ENCODE measurements around the gene CCDC78. TPM values are rescaled to one million over a fixed set of nuclear protein-coding genes. Genes with fewer than 3 reads are reported as not detected.

Gene CCDC78
- total and polyA plus RNA-seq, 2 of the 13 experiments (the other 11 are each of a cell fraction or from before 2014, with no cell fraction given), result 0.53 to 1.5 TPM

DNA sequence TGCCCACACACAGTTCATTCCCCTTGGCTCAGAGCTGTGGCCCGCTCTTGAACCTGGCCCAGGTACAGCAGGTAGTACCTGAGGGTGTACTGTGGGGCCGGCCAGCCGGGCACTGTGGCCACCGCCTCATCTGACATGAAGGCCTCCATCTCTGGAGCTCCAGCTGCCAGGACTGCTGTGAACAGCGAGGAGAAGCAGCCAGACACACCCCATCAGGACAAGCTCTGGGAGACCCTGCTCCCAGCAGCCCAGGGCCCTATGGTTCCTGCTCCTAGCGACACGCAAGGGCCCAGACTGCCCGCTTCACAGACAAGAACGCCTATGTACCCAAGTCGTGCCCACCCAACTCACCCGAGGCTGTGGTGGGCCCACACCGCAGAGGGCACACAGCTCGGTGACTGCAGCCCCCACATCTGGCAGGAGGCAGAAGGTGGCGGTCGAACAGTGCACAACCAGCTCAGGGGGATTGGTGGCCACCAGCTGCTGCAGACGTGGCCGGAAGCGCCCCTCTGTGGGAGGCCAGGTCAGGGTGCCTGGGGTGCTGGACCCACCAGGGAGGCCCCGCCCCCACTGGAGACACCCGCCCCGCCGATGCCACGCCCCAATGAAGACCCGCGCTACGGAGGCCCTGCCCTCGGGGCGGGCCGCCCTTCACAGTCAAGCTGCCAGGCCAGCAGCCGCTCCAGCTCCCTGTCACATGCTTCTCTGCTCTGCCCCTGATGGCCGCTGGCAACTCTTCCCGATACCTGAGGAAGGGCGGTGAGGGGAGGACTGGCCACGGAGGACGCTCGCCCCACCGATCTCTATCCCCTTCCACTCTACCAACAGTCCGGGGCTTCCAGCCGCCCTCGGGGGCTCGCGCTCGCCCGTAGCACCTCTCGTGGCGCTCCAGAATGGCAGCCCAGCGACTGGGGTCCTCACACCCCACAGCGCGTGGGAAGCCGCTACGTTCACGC lies 47.1 kb downstream of the CCDC78 start (continued):
- TF ChIP-seq ZNF747 (CRISPR knock-in tag; IDR thresholded peaks at IDR 0.05; ENCODE audit: borderline replicate concordance), result 0 out of 2 replicates have a peak, but pooled peaks have one; percentile 63
- peak; percentile 70; the same call in 1 of the 2 replicates for TF ChIP-seq HOXA7 (CRISPR knock-in tag; IDR thresholded peaks at IDR 0.05)
- TF ChIP-seq AGO2 (optimal IDR thresholded peaks at IDR 0.05; ENCODE audit: low read depth, low read length), result peak; percentile 49
- no peak for TF ChIP-seq FOXA1 (IDR thresholded peaks at IDR 0.05)
- peak; percentile 34; the same call in 1 of the 2 replicates for TF ChIP-seq FOXA1 (CRISPR knock-in tag; IDR thresholded peaks at IDR 0.05)
- TF ChIP-seq, protein P1, sequence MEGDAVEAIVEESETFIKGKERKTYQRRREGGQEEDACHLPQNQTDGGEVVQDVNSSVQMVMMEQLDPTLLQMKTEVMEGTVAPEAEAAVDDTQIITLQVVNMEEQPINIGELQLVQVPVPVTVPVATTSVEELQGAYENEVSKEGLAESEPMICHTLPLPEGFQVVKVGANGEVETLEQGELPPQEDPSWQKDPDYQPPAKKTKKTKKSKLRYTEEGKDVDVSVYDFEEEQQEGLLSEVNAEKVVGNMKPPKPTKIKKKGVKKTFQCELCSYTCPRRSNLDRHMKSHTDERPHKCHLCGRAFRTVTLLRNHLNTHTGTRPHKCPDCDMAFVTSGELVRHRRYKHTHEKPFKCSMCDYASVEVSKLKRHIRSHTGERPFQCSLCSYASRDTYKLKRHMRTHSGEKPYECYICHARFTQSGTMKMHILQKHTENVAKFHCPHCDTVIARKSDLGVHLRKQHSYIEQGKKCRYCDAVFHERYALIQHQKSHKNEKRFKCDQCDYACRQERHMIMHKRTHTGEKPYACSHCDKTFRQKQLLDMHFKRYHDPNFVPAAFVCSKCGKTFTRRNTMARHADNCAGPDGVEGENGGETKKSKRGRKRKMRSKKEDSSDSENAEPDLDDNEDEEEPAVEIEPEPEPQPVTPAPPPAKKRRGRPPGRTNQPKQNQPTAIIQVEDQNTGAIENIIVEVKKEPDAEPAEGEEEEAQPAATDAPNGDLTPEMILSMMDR (CRISPR knock-in tag; IDR thresholded peaks at IDR 0.05), result peak; percentile 45; the same call in 1 of the 2 replicates
- peak; percentile 3 for TF ChIP-seq HNRNPLL (IDR thresholded peaks at IDR 0.05; ENCODE audit: low read depth, low read length, poor library complexity, severe bottlenecking)
- TF ChIP-seq, protein P2, sequence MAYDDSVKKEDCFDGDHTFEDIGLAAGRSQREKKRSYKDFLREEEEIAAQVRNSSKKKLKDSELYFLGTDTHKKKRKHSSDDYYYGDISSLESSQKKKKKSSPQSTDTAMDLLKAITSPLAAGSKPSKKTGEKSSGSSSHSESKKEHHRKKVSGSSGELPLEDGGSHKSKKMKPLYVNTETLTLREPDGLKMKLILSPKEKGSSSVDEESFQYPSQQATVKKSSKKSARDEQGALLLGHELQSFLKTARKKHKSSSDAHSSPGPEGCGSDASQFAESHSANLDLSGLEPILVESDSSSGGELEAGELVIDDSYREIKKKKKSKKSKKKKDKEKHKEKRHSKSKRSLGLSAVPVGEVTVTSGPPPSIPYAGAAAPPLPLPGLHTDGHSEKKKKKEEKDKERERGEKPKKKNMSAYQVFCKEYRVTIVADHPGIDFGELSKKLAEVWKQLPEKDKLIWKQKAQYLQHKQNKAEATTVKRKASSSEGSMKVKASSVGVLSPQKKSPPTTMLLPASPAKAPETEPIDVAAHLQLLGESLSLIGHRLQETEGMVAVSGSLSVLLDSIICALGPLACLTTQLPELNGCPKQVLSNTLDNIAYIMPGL (CRISPR knock-in tag; IDR thresholded peaks at IDR 0.05; ENCODE audit: borderline replicate concordance in 1 of 2, low read depth in 1 of 2), result no peak
- peak; percentile 91 for TF ChIP-seq ZC3H13 (CRISPR knock-in tag; IDR thresholded peaks at IDR 0.05)
- TF ChIP-seq ZFP91 (CRISPR knock-in tag; IDR thresholded peaks at IDR 0.05; ENCODE audit: borderline replicate concordance), result peak; percentile 77
- no peak for TF ChIP-seq HNF1A (IDR thresholded peaks at IDR 0.05; ENCODE audit: low read depth)
- TF ChIP-seq HNF1A (CRISPR knock-in tag; IDR thresholded peaks at IDR 0.05; ENCODE audit: borderline replicate concordance), result peak; percentile 38; the same call in 1 of the 2 replicates
- TF ChIP-seq DRAP1 (CRISPR knock-in tag; IDR thresholded peaks at IDR 0.05), result peak; percentile 80
- TF ChIP-seq, protein P3, sequence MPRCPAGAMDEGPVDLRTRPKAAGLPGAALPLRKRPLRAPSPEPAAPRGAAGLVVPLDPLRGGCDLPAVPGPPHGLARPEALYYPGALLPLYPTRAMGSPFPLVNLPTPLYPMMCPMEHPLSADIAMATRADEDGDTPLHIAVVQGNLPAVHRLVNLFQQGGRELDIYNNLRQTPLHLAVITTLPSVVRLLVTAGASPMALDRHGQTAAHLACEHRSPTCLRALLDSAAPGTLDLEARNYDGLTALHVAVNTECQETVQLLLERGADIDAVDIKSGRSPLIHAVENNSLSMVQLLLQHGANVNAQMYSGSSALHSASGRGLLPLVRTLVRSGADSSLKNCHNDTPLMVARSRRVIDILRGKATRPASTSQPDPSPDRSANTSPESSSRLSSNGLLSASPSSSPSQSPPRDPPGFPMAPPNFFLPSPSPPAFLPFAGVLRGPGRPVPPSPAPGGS (CRISPR knock-in tag; IDR thresholded peaks at IDR 0.05), result peak; percentile 39; the same call in 1 of the 2 replicates
- TF ChIP-seq JARID2 (CRISPR knock-in tag; IDR thresholded peaks at IDR 0.05; ENCODE audit: insufficient replicate concordance), result peak; percentile 42
